Suprapubic skin (tissue), 3 donors: ENCODE data around the gene MTFR2.

Experiments
- POLR2AphosphoS5 ChIP-seq, 3 donors: sonication (generic); formaldehyde crosslinking; IDR thresholded peaks; one replicate each; pipeline ENCODE4 v1.6.1; 2017; ENCODE audit warnings: antibody characterized with exemption in 3 of 3
- TF ChIP-seq, protein P1 (sequence below), 2 donors: fragments of 200-600 bp in 1 of 2; fragments of 450-650 bp in 1 of 2; sonication (generic) in 1 of 2; IDR thresholded peaks; one replicate each; pipeline ENCODE4 v1.5.1; 2016 to 2019; ENCODE audit warnings: antibody characterized with exemption in 2 of 2, mild to moderate bottlenecking in 1 of 2, moderate library complexity in 1 of 2

DNA sequence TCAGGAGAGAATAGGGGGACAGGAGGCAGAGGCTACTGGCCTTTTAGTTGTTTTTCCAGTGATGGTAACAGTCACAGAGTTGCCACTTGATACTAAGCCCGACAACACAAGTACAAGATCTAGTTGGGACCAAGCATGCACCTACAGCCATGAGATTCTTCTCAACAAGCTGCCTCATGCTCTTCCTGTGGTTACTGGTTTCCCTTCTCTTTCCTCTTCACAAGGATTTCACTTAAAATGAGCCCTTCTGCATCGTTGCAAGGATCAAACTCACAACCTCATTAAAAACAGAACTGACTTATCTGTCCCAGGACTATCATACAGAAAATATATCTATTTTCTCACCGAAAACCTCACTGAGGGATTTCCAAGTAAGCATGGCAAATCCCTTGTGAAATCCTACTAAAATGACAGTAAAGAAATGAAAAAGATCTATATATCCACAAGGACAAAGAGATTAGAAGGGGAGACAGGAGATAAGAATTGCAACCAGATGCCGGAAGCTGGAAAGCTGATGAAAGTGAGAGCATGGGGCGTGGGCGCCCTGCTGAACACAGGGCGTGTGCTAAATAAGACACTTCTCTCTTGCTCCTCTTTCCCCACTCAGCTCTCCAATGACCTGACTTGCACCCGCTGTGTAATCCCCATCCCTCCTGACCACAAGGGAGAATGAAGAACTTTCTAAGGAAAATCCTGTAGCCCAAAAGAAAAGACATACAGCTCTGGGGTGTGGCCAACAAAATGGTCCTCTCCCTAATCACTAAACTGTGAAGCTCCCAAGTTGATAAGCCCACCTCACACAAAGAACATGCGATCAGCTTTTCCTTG is 13.4 kb downstream of the MTFR2 start:
- TF ChIP-seq POLR2AphosphoS5 (IDR thresholded peaks at IDR 0.05), result no peak
- TF ChIP-seq, protein P1, sequence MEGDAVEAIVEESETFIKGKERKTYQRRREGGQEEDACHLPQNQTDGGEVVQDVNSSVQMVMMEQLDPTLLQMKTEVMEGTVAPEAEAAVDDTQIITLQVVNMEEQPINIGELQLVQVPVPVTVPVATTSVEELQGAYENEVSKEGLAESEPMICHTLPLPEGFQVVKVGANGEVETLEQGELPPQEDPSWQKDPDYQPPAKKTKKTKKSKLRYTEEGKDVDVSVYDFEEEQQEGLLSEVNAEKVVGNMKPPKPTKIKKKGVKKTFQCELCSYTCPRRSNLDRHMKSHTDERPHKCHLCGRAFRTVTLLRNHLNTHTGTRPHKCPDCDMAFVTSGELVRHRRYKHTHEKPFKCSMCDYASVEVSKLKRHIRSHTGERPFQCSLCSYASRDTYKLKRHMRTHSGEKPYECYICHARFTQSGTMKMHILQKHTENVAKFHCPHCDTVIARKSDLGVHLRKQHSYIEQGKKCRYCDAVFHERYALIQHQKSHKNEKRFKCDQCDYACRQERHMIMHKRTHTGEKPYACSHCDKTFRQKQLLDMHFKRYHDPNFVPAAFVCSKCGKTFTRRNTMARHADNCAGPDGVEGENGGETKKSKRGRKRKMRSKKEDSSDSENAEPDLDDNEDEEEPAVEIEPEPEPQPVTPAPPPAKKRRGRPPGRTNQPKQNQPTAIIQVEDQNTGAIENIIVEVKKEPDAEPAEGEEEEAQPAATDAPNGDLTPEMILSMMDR (IDR thresholded peaks at IDR 0.05), result no peak
